A549 (cell line): Measurements from ENCODE around the gene SLC9A3. TPM values are rescaled to one million over a fixed set of nuclear protein-coding genes. Genes with fewer than 3 reads are reported as not detected.
"Not testable (repeated sequence)": the region's sequence is repeated elsewhere in the genome, so short reads cannot be mapped to it uniquely, and the experiment has no call there.

Experiments used
- ATAC-seq, 2 experiments: fragments of 200-7000 bp in 1 of 2; fragments of >200 bp in 1 of 2; cut with Nextera tagmentation in 1 of 2; cut with Tn5 transposase in 1 of 2; 3 replicates each; pipeline versions ENCODE4 v1.8.0 to v1.9.1; 2018 to 2020; ENCODE audit warnings: mild to moderate bottlenecking in 1 of 2, moderate library complexity in 1 of 2
- CTCF ChIA-PET: fragments of 300-600 bp; sonication (Branson Sonifier 250); formaldehyde crosslinking; extraction: SDS; loops from one replicate; lab custom pipeline; 2021; ENCODE audit warnings: antibody characterized with exemption, inconsistent platforms; lab: Yijun Ruan, JAX
- POLR2A ChIA-PET: fragments of 350-600 bp; formaldehyde crosslinking; extraction: SDS; loops from one replicate; lab custom pipeline; 2021; ENCODE audit warnings: antibody characterized with exemption, inconsistent platforms; lab: Yijun Ruan, JAX
- DNase-seq, 2 experiments: peaks; one replicate each; pipeline versions ENCODE4 v3.0.0 to v3.0.0-alpha.2; 2011 to 2016; ENCODE audit warnings: low read depth in 1 of 2, low spot score in 1 of 2
- FAIRE-seq: peaks from 2 replicates; lab custom pipeline; 2011; peaks lifted over from hg19 to GRCh38; lab: Jason Lieb, UNC
- H3K27ac ChIP-seq, 2 experiments: fragments of >200 bp; sonication (Bioruptor Twin); formaldehyde crosslinking; 3 replicates each; pipeline ENCODE4 v1.5.1; 2016 to 2017
- H3K4me1 ChIP-seq: fragments of >200 bp; sonication (Bioruptor Twin); formaldehyde crosslinking; 3 replicates; pipeline ENCODE4 v1.6.1; 2016
- H3K4me2 ChIP-seq: fragments of >200 bp; sonication (Bioruptor Twin); formaldehyde crosslinking; 3 replicates; pipeline ENCODE4 v1.6.1; 2016
- H3K4me3 ChIP-seq: fragments of >200 bp; sonication (Bioruptor Twin); formaldehyde crosslinking; 3 replicates; pipeline ENCODE4 v1.5.1; 2016
- H3K9me3 ChIP-seq: fragments of >200 bp; sonication (Bioruptor Twin); formaldehyde crosslinking; 3 replicates; pipeline ENCODE4 v1.6.1; 2016
- CBX2 ChIP-seq: fragments of 200-600 bp; sonication (generic); IDR thresholded peaks from 2 replicates; pipeline ENCODE4 v1.6.1; 2016; ENCODE audit warnings: low read depth, mild to moderate bottlenecking, borderline replicate concordance
- CHD2 ChIP-seq: fragments of 150-350 bp; IDR thresholded peaks from 2 replicates; pipeline ENCODE4 v1.6.1; 2014; ENCODE audit warnings: low read length; ENCODE audit not compliant: partially characterized antibody
- FOSL2 ChIP-seq, 2 experiments: fragments of 450-650 bp in 1 of 2; fragments of >200 bp in 1 of 2; sonication (Bioruptor Twin) in 1 of 2; formaldehyde crosslinking; IDR thresholded peaks; 2 replicates each; pipeline versions ENCODE4 v1.5.0 to v1.6.1; 2016 to 2020; ENCODE audit warnings: mild to moderate bottlenecking in 1 of 2, moderate library complexity in 1 of 2
- FOXS1 ChIP-seq: fragments of 250-450 bp; sonication (Bioruptor Pico); IDR thresholded peaks from 2 replicates; pipeline ENCODE4 v1.5.0; 2020; ENCODE audit warnings: mild to moderate bottlenecking, moderate library complexity
- GATA3 ChIP-seq: IDR thresholded peaks from 2 replicates; pipeline ENCODE4 v1.6.1; 2012; ENCODE audit warnings: borderline replicate concordance
- HDAC2 ChIP-seq: fragments of 200-600 bp; sonication (generic); IDR thresholded peaks from 2 replicates; pipeline ENCODE4 v1.6.1; 2016
- JUNB ChIP-seq: fragments of >200 bp; sonication (Bioruptor Twin); formaldehyde crosslinking; IDR thresholded peaks from 2 replicates; pipeline ENCODE4 v1.6.1; 2016
- MAFK ChIP-seq: fragments of 450-650 bp; IDR thresholded peaks from 2 replicates; pipeline ENCODE4 v1.6.1; 2014; ENCODE audit not compliant: partially characterized antibody
- MAZ ChIP-seq: fragments of 150-350 bp; IDR thresholded peaks from 2 replicates; pipeline ENCODE4 v1.6.1; 2014; ENCODE audit warnings: antibody characterized with exemption, low read depth, low read length, borderline replicate concordance
- NPAS2 ChIP-seq: fragments of 250-450 bp; sonication (Bioruptor Pico); IDR thresholded peaks from 2 replicates; pipeline ENCODE4 v1.8.0; 2022; ENCODE audit warnings: mild to moderate bottlenecking, moderate library complexity, borderline replicate concordance
- RAD21 ChIP-seq, 2 experiments: fragments of >200 bp in 1 of 2; sonication (Bioruptor Twin) in 1 of 2; formaldehyde crosslinking in 1 of 2; IDR thresholded peaks in 1 of 2; conservative IDR thresholded peaks in 1 of 2; 2 replicates in 1 of 2; 3 replicates in 1 of 2; pipeline ENCODE4 v1.6.1; 2012 to 2018; ENCODE audit warnings: inconsistent platforms in 1 of 2
- RFX5 ChIP-seq: fragments of 450-650 bp; IDR thresholded peaks from 2 replicates; pipeline ENCODE4 v1.7.1; 2014; ENCODE audit warnings: antibody characterized with exemption, mild to moderate bottlenecking, moderate library complexity
- RNF2 ChIP-seq: fragments of 200-600 bp; sonication (generic); IDR thresholded peaks from 2 replicates; pipeline ENCODE4 v1.6.1; 2016; ENCODE audit warnings: low read depth, mild to moderate bottlenecking, antibody characterized with exemption, moderate library complexity, borderline replicate concordance
- TFCP2L1 ChIP-seq: fragments of 250-450 bp; sonication (Bioruptor Pico); IDR thresholded peaks from 2 replicates; pipeline ENCODE4 v1.5.0; 2021; ENCODE audit warnings: mild to moderate bottlenecking
- ZC3H11A ChIP-seq: fragments of 450-650 bp; IDR thresholded peaks from 2 replicates; pipeline ENCODE4 v1.6.1; 2014; ENCODE audit warnings: antibody characterized with exemption, mild to moderate bottlenecking
- WGBS: methylation state at CpG from one replicate; pipeline ENCODE4 v1.1.6; 2017; ENCODE audit errors: missing lambda C conversion rate; 5-methylcytosine and 5-hydroxymethylcytosine counted together
- polyA plus RNA-seq, 4 experiments: library from polyadenylated mRNA; depleted of rRNA in 3 of 4; stranded (reverse); fragments of >200 nt; fragmentation: RNase III in 1 of 4; extraction: RNeasy Plus Mini Kit Qiagen cat#74134 plus additional on column Dnase treatment in 1 of 4; gene quantifications; 2 replicates in 3 of 4; 3 replicates in 1 of 4; pipeline ENCODE4 v1.2.3, GENCODE V29; 2011 to 2017
- TF ChIP-seq, protein P1 (sequence below): fragments of 200-600 bp; sonication (generic); IDR thresholded peaks from 2 replicates; pipeline ENCODE4 v1.6.1; 2016; ENCODE audit warnings: antibody characterized with exemption, mild to moderate bottlenecking, moderate library complexity

The SLC9A3 gene
- polyA plus RNA-seq, 2 of the 4 experiments (the other 2 are of a cell fraction), result 1.3 TPM

GRCh38 chr5:557917-558316 lies 33.7 kb upstream of the SLC9A3 start:
- WGBS, result 82% methylated on average over 2 of the region's 4 CpGs
- not testable (repeated sequence) for DNase-seq, FAIRE-seq

DNA sequence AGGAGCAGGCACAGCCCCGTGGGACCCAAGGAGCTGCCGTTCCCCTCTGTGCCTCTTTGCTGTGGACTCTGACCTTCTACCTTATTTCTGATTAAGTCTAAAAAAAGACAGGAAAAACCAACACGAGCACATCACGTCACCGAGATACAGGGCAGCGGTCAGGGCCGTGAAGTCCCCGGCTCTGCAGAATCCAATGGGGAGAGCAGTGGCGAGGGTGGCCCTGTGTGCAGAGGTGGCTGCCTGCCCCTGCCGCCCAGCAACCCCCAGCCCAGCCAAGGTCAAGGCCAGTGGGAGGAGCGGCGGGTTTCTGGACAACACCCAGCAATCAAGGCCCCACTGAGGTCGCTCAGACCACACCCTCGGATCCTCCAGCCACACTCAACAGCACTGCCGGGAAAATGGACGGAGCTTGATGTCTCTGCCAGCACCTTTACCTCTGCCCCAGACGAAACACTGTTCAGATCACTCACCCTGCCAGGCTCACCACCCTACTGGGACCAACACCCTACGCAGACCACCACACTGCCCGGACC lies 32.7 kb upstream of the SLC9A3 start:
- WGBS, result 47% methylated on average over 19 of the region's 19 CpGs
- TF ChIP-seq FOSL2 (IDR thresholded peaks at IDR 0.05) (no peak), FOSL2 (CRISPR knock-in tag; IDR thresholded peaks at IDR 0.05) (no peak), HDAC2 (no peak)
- no peaks in the 10 kb centered on the region for H3K9me3 ChIP-seq
- H3K4me1 ChIP-seq, result peaks cover 21% of the 10 kb centered on the region; the same call in 2 of the 3 replicates
- H3K4me2 ChIP-seq, result peak overlapping the region; percentile 20; the same call in 1 of the 3 replicates
- no peak overlapping the region for H3K4me3 ChIP-seq
- CTCF ChIA-PET, result interaction anchor here (1.1 to 1.3 kb wide), 2 partner anchors 38 to 55 kb away, joined by 3 read pairs; no protein-coding TSS in a partner anchor
- FAIRE-seq, result no peak
- ATAC-seq, result peak; percentile 22 to 39; a peak in 4 of 6 replicates
- DNase-seq, result no peak
- POLR2A ChIA-PET, result no interaction called here
- H3K27ac ChIP-seq, result peak overlapping the region in 1 of 2 experiments; percentile 52; a peak in 2 of 6 replicates

More at GRCh38 chr5:557917-558316, 33.7 kb upstream of the SLC9A3 start:
- H3K27ac ChIP-seq, H3K4me3 ChIP-seq, POLR2A ChIA-PET, CTCF ChIA-PET, H3K9me3 ChIP-seq, H3K4me2 ChIP-seq, ATAC-seq: not testable (repeated sequence)
- peaks cover 21% of the 10 kb centered on the region; the same call in 2 of the 3 replicates for H3K4me1 ChIP-seq

- H3K9me3 ChIP-seq, result peaks cover 3% of the 10 kb centered on the region; the same call in 1 of the 3 replicates
- FAIRE-seq (no peak), ATAC-seq (peak; percentile 10 to 70; a peak in 3 of 6 replicates), DNase-seq (peak in 1 of 2 experiments; percentile 39)
- peak overlapping the region; percentile 75 for H3K4me2 ChIP-seq
- CTCF ChIA-PET, result no interaction called here
- H3K27ac ChIP-seq, result peak overlapping the region in 1 of 2 experiments; percentile 69; a peak in 2 of 6 replicates
- H3K4me1 ChIP-seq, result peaks cover 21% of the 10 kb centered on the region; the same call in 2 of the 3 replicates
- POLR2A ChIA-PET, result no interaction called here
- 63% methylated on average over 16 of the region's 27 CpGs for WGBS
- H3K4me3 ChIP-seq, result peak overlapping the region; percentile 23; the same call in 2 of the 3 replicates
- no peak for TF ChIP-seq GATA3
- TF ChIP-seq, protein P1, sequence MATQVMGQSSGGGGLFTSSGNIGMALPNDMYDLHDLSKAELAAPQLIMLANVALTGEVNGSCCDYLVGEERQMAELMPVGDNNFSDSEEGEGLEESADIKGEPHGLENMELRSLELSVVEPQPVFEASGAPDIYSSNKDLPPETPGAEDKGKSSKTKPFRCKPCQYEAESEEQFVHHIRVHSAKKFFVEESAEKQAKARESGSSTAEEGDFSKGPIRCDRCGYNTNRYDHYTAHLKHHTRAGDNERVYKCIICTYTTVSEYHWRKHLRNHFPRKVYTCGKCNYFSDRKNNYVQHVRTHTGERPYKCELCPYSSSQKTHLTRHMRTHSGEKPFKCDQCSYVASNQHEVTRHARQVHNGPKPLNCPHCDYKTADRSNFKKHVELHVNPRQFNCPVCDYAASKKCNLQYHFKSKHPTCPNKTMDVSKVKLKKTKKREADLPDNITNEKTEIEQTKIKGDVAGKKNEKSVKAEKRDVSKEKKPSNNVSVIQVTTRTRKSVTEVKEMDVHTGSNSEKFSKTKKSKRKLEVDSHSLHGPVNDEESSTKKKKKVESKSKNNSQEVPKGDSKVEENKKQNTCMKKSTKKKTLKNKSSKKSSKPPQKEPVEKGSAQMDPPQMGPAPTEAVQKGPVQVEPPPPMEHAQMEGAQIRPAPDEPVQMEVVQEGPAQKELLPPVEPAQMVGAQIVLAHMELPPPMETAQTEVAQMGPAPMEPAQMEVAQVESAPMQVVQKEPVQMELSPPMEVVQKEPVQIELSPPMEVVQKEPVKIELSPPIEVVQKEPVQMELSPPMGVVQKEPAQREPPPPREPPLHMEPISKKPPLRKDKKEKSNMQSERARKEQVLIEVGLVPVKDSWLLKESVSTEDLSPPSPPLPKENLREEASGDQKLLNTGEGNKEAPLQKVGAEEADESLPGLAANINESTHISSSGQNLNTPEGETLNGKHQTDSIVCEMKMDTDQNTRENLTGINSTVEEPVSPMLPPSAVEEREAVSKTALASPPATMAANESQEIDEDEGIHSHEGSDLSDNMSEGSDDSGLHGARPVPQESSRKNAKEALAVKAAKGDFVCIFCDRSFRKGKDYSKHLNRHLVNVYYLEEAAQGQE, result no peak
- TF ChIP-seq RNF2, result no peak
- no peak for TF ChIP-seq ZC3H11A
- no peak for TF ChIP-seq MAZ
- TF ChIP-seq MAFK, result no peak
- no peak for TF ChIP-seq CHD2
- TF ChIP-seq FOXS1 (CRISPR knock-in tag), result no peak
- TF ChIP-seq TFCP2L1 (CRISPR knock-in tag), result no peak
- TF ChIP-seq CBX2, result no peak
- no peak for TF ChIP-seq JUNB
- no peak for TF ChIP-seq RFX5
- TF ChIP-seq RAD21 (conservative IDR thresholded peaks at IDR 0.05 in 1 of 2, IDR thresholded peaks at IDR 0.05 in 1 of 2), result no peak
- no peak for TF ChIP-seq NPAS2 (CRISPR knock-in tag)
- TF ChIP-seq, all 56 proteins: peak for 0
These were observed 30.9 kb upstream of the SLC9A3 start for GRCh38 chr5:555058-555623.
